GM18870 (cell line): Measurements from ENCODE around the gene FSCN2.

Source experiments
- ATAC-seq: cut with Tn5 transposase; IDR thresholded peaks from one replicate; pipeline ENCODE4 v1.9.1; 2021; ENCODE audit warnings: moderate library complexity; ENCODE audit not compliant: unreplicated experiment

Gene FSCN2

DNA sequence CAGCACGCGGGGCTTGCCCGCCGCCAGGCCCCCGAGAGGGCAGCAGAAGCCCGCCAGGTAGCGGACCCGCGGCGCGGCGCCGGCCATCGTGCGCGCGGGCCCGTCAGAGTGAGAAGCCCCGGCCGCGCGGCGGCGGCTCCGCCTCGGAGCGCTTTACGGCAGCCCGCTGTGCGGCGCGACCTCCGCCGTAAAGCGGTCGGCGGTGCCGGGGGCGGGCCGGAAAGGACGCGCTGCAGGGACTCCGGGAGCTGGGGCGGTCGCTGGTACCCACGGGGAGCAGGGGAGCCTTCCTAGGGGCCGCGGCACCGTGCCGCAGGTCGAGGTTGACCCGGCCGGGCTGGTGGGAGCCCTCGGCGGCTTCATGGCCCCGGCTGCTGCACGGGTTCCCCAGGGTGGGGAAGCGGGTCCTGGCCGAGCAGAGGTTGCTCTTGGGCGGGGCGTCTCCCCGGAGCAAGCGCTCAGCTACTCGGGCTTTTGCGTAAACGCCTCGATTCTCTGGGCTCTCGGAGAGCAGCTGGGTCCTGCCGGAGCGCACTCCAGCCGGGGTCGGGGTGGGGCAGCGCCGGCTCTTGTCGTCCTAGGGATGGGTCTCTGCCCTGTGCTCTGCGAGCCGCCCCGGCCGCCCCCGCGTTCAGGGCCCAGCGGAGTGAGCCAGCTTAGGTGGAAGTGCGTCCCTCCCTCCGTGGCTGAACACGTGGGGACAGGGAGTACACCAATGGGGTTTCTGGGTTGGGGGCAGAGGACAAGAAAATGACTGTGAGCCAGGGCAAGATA is 24.3 kb downstream of the FSCN2 start, which contains the start of gene FAAP100:
TSS of gene FAAP100 (minus strand) at position 110 of the 774 bp plus-strand sequence. CDS start at position 87, 23 bp downstream.
- ATAC-seq: no peak

DNA sequence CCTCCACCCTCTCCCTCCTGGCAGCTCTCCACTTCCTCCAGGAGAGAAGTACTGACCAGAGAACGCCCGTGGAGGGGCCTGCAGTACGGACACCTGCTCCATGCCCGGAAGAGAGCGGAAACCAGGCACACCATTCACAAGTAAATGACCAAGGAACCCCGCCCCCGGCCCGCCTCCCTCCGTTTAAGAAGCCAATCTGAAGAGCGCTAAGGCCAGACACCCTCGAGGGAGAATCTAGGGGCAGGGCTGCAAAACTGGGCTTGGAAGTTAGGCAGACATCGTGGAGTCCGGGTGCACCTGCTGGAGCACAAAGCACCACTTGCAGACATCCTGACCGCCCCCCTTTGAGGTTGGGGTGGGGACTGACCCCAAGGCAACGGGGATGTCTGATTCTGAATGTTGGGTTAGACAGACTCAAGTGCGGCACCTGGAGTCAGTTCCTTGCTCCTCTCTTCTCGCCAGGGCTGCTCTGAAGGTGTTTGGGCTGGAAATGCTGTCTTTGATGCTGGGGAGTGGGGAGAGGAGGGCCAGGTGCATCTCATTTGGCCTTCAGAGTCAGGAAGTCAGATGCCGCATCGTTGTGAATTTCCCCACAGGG is 24.9 kb downstream of the FSCN2 start:
- no peak for ATAC-seq

DNA sequence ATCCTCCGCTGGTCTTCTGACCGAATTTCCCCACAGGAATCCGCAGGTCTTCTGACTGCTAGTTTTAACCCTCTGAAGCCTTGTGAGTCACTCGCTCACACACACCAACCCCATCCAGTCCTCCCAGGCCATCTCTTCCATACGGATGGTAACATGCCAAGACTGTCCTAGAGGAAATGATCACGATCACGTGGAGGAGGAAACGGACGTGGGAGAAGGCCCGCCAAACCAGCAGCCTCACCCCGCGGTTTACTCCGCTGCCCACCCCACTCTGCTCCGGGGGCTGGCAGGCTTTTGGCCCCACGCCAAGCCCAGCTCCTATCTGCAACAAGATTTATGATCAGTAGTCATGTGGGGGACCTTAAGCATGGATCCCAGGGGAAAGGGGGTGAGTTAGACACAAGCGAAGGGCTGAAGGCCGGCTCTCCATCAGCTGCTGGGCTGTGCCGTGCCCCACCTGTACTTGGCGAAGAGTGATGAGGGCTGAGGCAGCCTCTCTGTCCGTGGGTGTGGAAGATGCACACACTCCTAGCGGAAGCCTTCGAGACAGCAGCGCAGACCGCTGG is 25.5 kb downstream of the FSCN2 start:
- no peak for ATAC-seq

- ATAC-seq: no peak
Measured at GRCh38 chr17:81556175-81556691, 28.1 kb downstream of the FSCN2 start.

GRCh38 chr17:81556863-81557262 is 28.7 kb downstream of the FSCN2 start:
- ATAC-seq: no peak

GRCh38 chr17:81557276-81558114 is 29.3 kb downstream of the FSCN2 start:
- ATAC-seq: no peak

DNA sequence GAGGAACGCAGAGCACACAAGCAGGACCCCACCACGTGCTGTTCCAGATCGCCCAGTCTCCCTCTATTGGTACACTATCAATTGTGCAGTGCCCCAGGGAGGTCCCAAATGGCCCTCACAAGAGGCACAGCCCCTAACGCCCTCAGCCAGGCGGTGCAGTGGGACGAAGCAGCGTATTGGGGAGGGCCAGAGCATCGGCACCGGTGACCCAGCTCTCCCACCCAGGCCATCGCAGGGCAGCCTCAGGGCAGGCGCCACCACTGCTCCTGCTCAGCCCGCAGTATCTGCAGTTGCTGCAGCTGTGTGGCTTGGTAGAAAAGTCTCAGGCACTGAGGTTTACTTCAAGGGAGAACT is 29.9 kb downstream of the FSCN2 start:
- no peak for ATAC-seq

GRCh38 chr17:81558941-81559806 is 31.0 kb downstream of the FSCN2 start:
- no peak for ATAC-seq

DNA sequence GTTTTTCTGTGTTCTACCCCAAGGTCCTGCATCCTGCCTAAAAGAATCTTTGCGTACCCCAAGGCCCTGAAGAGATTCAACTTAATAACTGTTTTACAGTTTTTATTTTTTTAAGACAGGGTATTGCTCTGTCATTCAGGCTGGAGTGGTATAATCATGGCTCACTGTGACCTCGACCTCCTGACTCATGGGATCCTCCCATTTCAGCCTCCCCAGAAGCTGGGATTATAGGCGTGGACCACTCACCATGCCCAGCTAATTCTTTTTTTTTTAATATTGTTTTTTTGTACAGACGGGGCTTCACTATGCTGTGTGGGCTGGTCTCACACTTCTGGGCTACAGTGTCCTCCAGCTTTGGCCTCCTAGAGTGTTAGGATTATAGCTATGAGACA is 33.3 kb downstream of the FSCN2 start:
- ATAC-seq: no peak

- no peak for ATAC-seq
Measured at GRCh38 chr17:81563861-81564586, 35.8 kb downstream of the FSCN2 start.

- ATAC-seq: no peak
Measured at GRCh38 chr17:81564778-81565177, 36.6 kb downstream of the FSCN2 start.

DNA sequence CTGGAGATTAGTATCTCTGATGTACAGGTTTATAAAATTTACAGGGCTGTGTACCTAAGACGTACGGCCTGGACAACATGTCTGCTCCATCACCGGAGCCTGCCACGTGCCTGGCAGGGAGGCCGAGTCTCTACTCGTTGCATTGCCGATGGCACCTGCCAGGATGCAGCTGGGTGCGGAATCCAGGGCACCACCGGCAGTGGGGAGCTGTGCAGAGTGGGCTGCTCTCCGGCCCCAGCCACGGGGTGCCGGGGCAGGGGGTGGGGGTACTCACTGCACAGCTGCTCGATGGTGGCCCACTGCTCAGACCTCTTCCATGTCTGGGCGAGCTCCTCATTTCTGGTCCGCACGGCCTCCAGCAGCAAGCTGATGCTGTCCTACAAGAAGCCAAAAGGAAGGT is 37.1 kb downstream of the FSCN2 start:
- no peak for ATAC-seq

GRCh38 chr17:81566461-81567126 is 38.4 kb downstream of the FSCN2 start:
- ATAC-seq: no peak

DNA sequence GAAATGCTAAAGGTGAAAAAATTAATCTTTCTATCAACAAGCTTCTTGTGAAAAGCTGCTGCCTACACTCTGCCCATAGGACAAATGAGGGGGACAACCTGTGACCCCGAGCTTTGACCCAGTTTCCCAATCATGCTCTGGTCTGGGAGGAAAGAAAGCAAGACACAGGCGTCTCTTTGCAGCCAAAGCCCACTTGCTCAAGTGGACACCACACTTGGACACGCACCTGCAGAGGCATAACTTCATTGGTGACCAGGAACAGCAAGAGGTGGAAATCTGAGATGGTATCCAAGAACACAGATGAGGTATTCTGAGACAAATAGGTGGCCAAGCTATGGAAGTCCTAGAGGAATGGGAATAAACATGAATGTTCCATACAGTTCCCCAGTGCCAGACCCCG is 39.0 kb downstream of the FSCN2 start:
- ATAC-seq: no peak

- no peak for ATAC-seq
Measured at GRCh38 chr17:81568416-81568815, 40.2 kb downstream of the FSCN2 start.

- ATAC-seq: no peak
Measured at GRCh38 chr17:81569986-81570514, 41.9 kb downstream of the FSCN2 start.

GRCh38 chr17:81570964-81571363 is 42.8 kb downstream of the FSCN2 start:
- no peak for ATAC-seq

DNA sequence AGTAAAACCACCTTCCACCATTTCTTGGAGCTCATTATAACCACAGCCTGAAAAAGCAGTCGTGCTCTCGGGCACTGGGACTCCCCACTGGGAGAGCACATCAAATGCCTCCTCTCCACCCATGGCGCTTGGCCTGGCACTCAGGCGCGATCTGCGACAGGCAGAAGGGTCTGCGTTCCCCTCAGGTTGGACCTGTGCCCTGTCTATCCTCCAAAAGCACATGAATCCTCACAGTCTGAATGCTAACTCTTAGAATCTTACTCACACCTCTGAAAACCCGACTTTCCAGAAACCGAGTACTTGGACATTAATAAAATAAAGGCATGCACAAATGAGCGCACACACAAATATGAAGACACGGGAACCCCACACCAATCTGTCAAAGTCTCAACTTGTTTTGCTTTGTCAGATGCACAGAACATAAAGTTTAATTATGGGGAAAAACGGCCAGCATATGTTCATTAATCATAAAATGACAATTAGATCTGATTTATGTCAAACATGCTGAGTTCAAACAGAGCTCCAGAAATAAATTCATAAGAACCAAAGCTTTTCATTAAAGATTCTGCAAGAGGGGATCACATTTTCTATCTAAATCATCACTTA is 44.5 kb downstream of the FSCN2 start:
- ATAC-seq: no peak
